NCI-H774 (cell line): ENCODE results near the gene SOD1.
"Not testable (repeated sequence)": the region's sequence is repeated elsewhere in the genome, so short reads cannot be mapped to it uniquely, and the experiment has no call there.

Experiments used
- DNase-seq: peaks from one replicate; lab custom pipeline; 2025; lab: John Stamatoyannopoulos, UW

The SOD1 gene

GRCh38 chr21:31654821-31655580 is 4.5 kb upstream of the SOD1 start:
- not testable (repeated sequence) for DNase-seq

GRCh38 chr21:31656199-31657095 is 3.0 kb upstream of the SOD1 start:
- DNase-seq, result no peak

DNA sequence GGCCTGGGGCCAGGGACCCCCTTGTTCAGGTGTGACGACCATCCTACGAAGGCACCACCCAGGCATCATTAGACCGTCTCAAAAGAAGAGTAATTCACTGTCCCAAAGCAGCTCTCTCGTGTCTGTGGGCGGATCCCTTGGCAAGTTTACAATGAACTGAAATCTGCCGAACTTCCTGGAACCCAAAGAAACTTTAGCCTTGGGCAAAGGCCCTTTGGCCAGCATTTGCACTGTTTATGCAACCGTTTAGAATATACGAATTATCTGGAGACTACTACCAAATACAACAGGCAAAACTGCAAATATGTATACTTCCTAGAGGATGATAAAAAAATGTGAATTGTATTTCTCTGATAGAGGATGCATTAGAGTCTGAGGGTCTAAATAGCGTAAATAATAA is 1.4 kb upstream of the SOD1 start:
- no peak for DNase-seq

DNA sequence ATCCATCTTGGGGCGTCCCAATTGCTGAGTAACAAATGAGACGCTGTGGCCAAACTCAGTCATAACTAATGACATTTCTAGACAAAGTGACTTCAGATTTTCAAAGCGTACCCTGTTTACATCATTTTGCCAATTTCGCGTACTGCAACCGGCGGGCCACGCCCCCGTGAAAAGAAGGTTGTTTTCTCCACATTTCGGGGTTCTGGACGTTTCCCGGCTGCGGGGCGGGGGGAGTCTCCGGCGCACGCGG is 282 bp upstream of the SOD1 start:
- DNase-seq, result no peak

DNA sequence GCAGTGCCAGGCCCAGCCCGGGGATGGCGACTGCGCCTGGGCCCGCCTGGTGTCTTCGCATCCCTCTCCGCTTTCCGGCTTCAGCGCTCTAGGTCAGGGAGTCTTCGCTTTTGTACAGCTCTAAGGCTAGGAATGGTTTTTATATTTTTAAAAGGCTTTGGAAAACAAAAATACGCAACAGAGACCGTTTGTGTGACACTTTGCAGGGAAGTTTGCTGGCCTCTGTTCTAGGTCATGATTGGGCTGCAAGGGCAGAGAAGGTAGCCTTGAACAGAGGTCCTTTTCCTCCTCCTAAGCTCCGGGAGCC is 719 bp downstream of the SOD1 start:
- no peak for DNase-seq

- DNase-seq, result no peak
These were observed 1.1 kb downstream of the SOD1 start for GRCh38 chr21:31660591-31660990.

- DNase-seq, result no peak
These were observed 4.2 kb downstream of the SOD1 start for GRCh38 chr21:31663584-31664249.

- no peak for DNase-seq
These were observed 5.9 kb downstream of the SOD1 start for GRCh38 chr21:31665397-31665796.

GRCh38 chr21:31665869-31666268 is 6.4 kb downstream of the SOD1 start:
- not testable (repeated sequence) for DNase-seq

DNA sequence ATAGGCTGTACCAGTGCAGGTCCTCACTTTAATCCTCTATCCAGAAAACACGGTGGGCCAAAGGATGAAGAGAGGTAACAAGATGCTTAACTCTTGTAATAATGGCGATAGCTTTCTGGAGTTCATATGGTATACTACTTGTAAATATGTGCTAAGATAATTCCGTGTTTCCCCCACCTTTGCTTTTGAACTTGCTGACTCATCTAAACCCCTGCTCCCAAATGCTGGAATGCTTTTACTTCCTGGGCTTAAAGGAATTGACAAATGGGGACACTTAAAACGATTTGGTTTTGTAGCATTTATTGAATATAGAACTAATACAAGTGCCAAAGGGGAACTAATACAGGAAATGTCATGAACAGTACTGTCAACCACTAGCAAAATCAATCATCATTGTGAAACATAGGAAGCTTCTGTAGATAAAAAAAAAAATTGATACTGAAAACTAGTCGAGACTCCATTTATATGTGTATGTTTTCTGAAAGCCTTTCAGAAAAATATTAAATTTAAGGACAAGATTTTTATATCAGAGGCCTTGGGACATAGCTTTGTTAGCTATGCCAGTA is 7.0 kb downstream of the SOD1 start:
- DNase-seq, result no peak

GRCh38 chr21:31667132-31667531 is 7.6 kb downstream of the SOD1 start:
- no peak for DNase-seq

DNA sequence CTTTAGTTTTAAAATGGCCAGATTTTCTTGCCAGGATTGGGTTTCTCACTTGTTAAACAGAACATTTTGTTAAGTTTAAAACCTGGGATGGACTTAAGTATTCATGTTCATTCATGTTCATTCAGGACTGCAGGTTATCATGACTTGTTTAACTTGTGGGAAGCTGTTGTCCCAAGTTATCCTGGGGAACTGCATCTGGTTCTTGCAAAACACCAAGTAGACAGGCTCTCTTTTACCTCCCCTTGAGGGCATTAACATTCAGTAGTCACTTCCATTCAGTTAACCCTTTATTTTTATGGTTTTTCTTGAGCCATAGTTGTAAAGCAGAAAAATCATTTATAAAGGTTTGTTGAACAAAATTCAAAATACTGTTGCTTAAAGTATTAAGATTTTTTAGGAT is 8.1 kb downstream of the SOD1 start:
- no peak for DNase-seq

GRCh38 chr21:31668651-31669491 is 9.4 kb downstream of the SOD1 start:
- no peak for DNase-seq

GRCh38 chr21:31670070-31670469 is 10.6 kb downstream of the SOD1 start:
- DNase-seq, result no peak

DNA sequence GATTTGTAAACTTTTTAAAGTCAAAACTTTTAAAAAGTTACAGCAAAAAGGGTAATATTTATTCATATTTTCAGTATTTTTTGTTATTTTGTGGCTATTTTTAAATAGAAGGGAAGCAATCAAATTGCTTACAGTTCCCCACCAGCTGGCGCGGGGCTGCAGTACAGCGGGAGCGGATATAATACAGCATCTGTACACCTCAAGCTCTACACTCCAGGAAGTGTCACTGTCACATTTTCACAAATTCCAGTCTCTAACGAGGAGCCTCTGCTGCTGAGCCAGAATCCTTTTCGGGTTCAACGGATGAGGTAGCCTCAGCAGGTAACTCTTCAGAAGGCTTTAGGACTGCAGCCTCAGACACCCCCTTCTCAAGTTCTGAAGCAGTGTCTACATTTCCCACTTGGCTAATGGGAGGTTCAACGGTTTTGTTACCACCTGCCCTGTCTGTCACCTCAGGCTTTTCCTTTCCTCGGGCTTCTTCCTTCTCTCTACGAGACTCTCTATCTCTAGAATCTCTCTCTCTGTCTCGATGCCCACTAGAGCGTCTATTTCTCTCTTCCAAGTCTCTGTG is 11.7 kb downstream of the SOD1 start:
- no peak for DNase-seq

- DNase-seq, result no peak
These were observed 12.4 kb downstream of the SOD1 start for GRCh38 chr21:31671931-31672330.

- DNase-seq, result no peak
These were observed 13.9 kb downstream of the SOD1 start for GRCh38 chr21:31673321-31673912.

- no peak for DNase-seq
These were observed 15.8 kb downstream of the SOD1 start for GRCh38 chr21:31675318-31675717.

- no peak for DNase-seq
These were observed 16.5 kb downstream of the SOD1 start for GRCh38 chr21:31675960-31676359.

- no peak for DNase-seq
These were observed 17.6 kb downstream of the SOD1 start for GRCh38 chr21:31677047-31677446.

DNA sequence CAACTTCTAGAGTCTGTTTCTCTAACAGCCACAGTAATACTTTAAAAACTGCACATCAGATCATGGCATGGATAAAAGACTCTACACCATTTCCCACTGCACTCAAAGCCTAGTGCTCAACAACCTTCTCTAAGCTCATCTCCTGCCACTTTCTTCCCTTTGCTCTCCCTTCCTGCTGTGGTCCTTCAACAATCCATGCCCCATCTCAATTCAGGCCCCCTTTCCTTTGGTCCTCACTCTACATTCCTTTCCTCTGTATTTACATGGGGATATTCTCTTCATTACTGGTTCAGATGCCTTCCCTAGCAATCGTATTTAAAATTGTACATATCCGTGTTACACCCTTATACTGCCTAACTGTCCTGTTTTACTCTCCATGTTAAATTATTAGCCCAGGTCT is 19.0 kb downstream of the SOD1 start:
- DNase-seq, result no peak
